Testis (tissue), 3 donors: ENCODE results near the gene SLC4A3. TPM values are rescaled to one million over a fixed set of nuclear protein-coding genes. Genes with fewer than 3 reads are reported as not detected.
A peak's percentile ranks its signal among the peaks of the same experiment; 100 is the strongest.

Source experiments
- DNase-seq: peaks from one replicate; pipeline ENCODE4 v3.0.0-alpha.2; 2019
- H3K27ac ChIP-seq, 2 donors: fragments of 200-600 bp; sonication (generic); one replicate each; pipeline ENCODE4 v1.5.1; 2019
- H3K27me3 ChIP-seq: fragments of 200-600 bp; sonication (generic); one replicate; pipeline ENCODE4 v1.5.1; 2019
- H3K36me3 ChIP-seq: fragments of 200-600 bp; sonication (generic); one replicate; pipeline ENCODE4 v1.5.1; 2017; ENCODE audit warnings: low read depth; ENCODE audit errors: missing control alignments
- H3K4me1 ChIP-seq: fragments of 200-600 bp; sonication (generic); one replicate; pipeline ENCODE4 v1.5.1; 2019
- H3K4me3 ChIP-seq, 2 donors: fragments of 200-600 bp; sonication (generic); one replicate each; pipeline ENCODE4 v1.5.1; 2017 to 2019
- H3K9me3 ChIP-seq: fragments of 200-600 bp; sonication (generic); one replicate; pipeline ENCODE4 v1.5.1; 2017
- POLR2A ChIP-seq: fragments of 450-650 bp; IDR thresholded peaks from one replicate; pipeline ENCODE4 v1.6.1; 2017; ENCODE audit warnings: antibody characterized with exemption, mild to moderate bottlenecking, moderate library complexity
- WGBS, 2 donors: methylation state at CpG; one replicate each; pipeline ENCODE4 v1.1.5; 2018; 5-methylcytosine and 5-hydroxymethylcytosine counted together
- intact Hi-C: fragments of 100-400 bp; cut with DNase I; formaldehyde crosslinking; loops from one replicate; pipeline ENCODE4 v1.15.1; 2023; ENCODE audit warnings: low total_unique reads
- polyA plus RNA-seq: library from polyadenylated mRNA; stranded (reverse); fragments of 350-450 nt; fragmentation: Illumina TruSeq; extraction: RNeasy Lipid Tissue Mini Kit (QIAGEN cat#74804); gene quantifications from one replicate; pipeline ENCODE4 v1.2.3, GENCODE V29; 2014; ENCODE audit warnings: low read depth, low replicate concordance; ENCODE audit not compliant: insufficient read depth
- total RNA-seq, 2 donors: library from RNA; depleted of rRNA; stranded (reverse); fragments of >200 nt; gene quantifications; one replicate each; pipeline ENCODE4 v1.2.3, GENCODE V29; 2016
- TF ChIP-seq, protein P1 (sequence below), 3 experiments: fragments of 450-650 bp in 2 of 3; fragments of 200-600 bp in 1 of 3; sonication (generic) in 1 of 3; IDR thresholded peaks; one replicate each; pipeline ENCODE4 v1.5.1; 2016 to 2019; ENCODE audit warnings: antibody characterized with exemption in 3 of 3, mild to moderate bottlenecking in 2 of 3, moderate library complexity in 1 of 3

The SLC4A3 gene
- total and polyA plus RNA-seq, 3 donors from 2014 or later, result 15.1 to 44.3 (median 31.3) TPM

DNA sequence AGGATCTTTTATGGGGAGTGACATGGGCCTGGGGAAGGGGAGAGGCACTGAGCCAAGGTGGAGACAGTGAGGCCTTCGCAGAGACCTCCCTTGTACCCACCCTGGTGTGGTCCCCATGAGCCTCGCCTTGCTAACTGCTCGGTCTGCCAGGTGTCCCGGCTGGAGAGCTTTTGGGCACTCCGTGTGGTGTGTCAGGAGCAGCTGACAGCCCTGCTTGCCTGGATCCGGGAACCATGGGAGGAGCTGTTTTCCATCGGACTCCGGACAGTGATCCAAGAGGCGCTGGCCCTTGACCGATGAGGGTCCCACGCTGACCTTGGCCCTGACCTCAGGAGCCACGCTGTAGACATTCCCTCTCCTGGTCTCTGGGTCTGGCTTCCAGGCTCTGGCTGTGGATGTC lies 11.5 kb upstream of the SLC4A3 start:
- H3K4me3 ChIP-seq, result no peak overlapping the region
- no peak overlapping the region for H3K27ac ChIP-seq
- intact Hi-C loops, result no loop called here
- TF ChIP-seq, protein P1, sequence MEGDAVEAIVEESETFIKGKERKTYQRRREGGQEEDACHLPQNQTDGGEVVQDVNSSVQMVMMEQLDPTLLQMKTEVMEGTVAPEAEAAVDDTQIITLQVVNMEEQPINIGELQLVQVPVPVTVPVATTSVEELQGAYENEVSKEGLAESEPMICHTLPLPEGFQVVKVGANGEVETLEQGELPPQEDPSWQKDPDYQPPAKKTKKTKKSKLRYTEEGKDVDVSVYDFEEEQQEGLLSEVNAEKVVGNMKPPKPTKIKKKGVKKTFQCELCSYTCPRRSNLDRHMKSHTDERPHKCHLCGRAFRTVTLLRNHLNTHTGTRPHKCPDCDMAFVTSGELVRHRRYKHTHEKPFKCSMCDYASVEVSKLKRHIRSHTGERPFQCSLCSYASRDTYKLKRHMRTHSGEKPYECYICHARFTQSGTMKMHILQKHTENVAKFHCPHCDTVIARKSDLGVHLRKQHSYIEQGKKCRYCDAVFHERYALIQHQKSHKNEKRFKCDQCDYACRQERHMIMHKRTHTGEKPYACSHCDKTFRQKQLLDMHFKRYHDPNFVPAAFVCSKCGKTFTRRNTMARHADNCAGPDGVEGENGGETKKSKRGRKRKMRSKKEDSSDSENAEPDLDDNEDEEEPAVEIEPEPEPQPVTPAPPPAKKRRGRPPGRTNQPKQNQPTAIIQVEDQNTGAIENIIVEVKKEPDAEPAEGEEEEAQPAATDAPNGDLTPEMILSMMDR (IDR thresholded peaks at IDR 0.05), result no peak
- no peak for TF ChIP-seq POLR2A
- peak; percentile 67 for DNase-seq
- WGBS, 2 donors, result 67 to 80% methylated on average over 2 to 12 of the region's 12 CpGs
- H3K4me1 ChIP-seq, result peaks cover 31% of the 10 kb centered on the region
- no peaks in the 10 kb centered on the region for H3K36me3 ChIP-seq
- H3K9me3 ChIP-seq, result no peaks in the 10 kb centered on the region
- no peaks in the 10 kb centered on the region for H3K27me3 ChIP-seq

DNA sequence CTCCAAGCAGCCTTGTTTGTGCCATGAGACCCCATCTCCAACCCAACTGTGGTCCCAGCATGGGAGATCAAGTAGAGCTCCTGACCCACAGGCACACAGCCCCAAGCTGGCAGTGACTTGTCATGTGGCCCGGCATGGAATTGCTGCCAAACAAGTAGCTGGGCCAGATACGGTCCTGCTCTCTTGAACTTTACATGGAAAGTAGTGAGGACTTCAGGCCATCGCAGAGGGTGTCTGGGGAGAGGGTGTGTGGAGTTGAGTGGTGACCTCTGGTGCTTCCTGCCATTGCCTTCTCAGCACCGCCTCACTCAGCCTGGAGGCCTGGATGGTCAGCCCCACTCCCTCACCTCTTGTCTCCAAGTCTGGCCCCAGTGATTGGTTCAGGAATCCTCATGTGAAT lies 10.9 kb upstream of the SLC4A3 start:
- H3K27me3 ChIP-seq, result no peaks in the 10 kb centered on the region
- intact Hi-C loops, result no loop called here
- peak; percentile 46 for DNase-seq
- no peak for TF ChIP-seq POLR2A
- TF ChIP-seq, protein P1 (IDR thresholded peaks at IDR 0.05), result no peak
- WGBS, 2 donors, result 84 to 85% methylated on average over 4 of the region's 4 CpGs
- no peaks in the 10 kb centered on the region for H3K9me3 ChIP-seq
- H3K27ac ChIP-seq, result no peak overlapping the region
- peaks cover 24% of the 10 kb centered on the region for H3K4me1 ChIP-seq
- H3K4me3 ChIP-seq, result no peak overlapping the region
- no peaks in the 10 kb centered on the region for H3K36me3 ChIP-seq

GRCh38 chr2:219618733-219619122 lies 8.7 kb upstream of the SLC4A3 start:
- WGBS, 2 donors, result 64 to 84% methylated on average over 3 of the region's 3 CpGs
- no peak for TF ChIP-seq POLR2A
- TF ChIP-seq, protein P1 (IDR thresholded peaks at IDR 0.05), result no peak

DNA sequence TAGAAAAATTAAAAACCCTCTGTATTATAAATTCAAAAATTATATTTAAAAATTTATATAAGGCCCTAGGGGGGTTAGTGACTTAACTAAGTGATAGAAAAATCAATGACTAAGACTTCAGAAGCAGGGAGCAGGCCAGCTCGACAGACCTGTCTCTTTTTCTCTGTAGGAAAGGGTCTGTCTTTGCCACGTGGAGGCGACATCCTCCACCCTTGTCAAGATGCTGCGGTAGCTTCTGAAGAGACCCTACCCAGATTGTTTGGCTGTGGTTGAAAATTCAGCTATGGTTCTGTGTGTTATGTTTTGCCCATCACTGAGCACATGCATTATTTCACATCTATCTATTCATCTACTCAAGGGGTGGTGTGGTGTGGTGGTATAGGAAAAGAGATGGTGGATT lies 8.2 kb upstream of the SLC4A3 start:
- intact Hi-C loops, result no loop called here
- TF ChIP-seq, protein P1 (IDR thresholded peaks at IDR 0.05), result no peak
- no peak for TF ChIP-seq POLR2A

More at GRCh38 chr2:219618733-219619122, 8.7 kb upstream of the SLC4A3 start:
- intact Hi-C loops, result no loop called here
- Histone ChIP-seq H3K9me3 (no peaks in the 10 kb centered on the region), H3K4me1 (peaks cover 13% of the 10 kb centered on the region), H3K27me3 (no peaks in the 10 kb centered on the region), H3K4me3 (no peak overlapping the region), H3K36me3 (no peaks in the 10 kb centered on the region), H3K27ac (no peak overlapping the region)
- no peak for DNase-seq

GRCh38 chr2:219620546-219620945 lies 6.9 kb upstream of the SLC4A3 start:
- 85 to 88% methylated on average over 6 of the region's 6 CpGs for WGBS, 2 donors
- no peaks in the 10 kb centered on the region for H3K36me3 ChIP-seq
- no peaks in the 10 kb centered on the region for H3K9me3 ChIP-seq
- no peaks in the 10 kb centered on the region for H3K27me3 ChIP-seq
- H3K27ac ChIP-seq, result no peak overlapping the region
- no peak for DNase-seq
- intact Hi-C loops, result no loop called here
- TF ChIP-seq, protein P1 (IDR thresholded peaks at IDR 0.05), result no peak
- peaks cover 12% of the 10 kb centered on the region for H3K4me1 ChIP-seq
- H3K4me3 ChIP-seq, result no peak overlapping the region

More for the DNA sequence above, 8.2 kb upstream of the SLC4A3 start:
- Histone ChIP-seq H3K4me1 (peaks cover 13% of the 10 kb centered on the region), H3K4me3 (no peak overlapping the region), H3K9me3 (no peaks in the 10 kb centered on the region), H3K27me3 (no peaks in the 10 kb centered on the region), H3K27ac (no peak overlapping the region), H3K36me3 (no peaks in the 10 kb centered on the region)
- WGBS, 2 donors, result 72 to 77% methylated on average over 4 of the region's 4 CpGs
- no peak for DNase-seq
